Adrenal gland (tissue), 12 donors: Measurements from ENCODE around the gene TMEM132C. TPM values are rescaled to one million over a fixed set of nuclear protein-coding genes. Genes with fewer than 3 reads are reported as not detected.

Experiments used
- DNase-seq, 7 donors: peaks; one replicate each; pipeline ENCODE4 v3.0.0-alpha.2; 2019 to 2020
- H3K27ac ChIP-seq, 5 donors: fragments of 200-600 bp; sonication (generic) in 4 of 5; 1 replicate in 3 of 5; 2 replicates in 2 of 5; pipeline versions ENCODE4 v1.5.1 to v1.8.0; 2016 to 2020; ENCODE audit warnings: mild to moderate bottlenecking in 1 of 5
- H3K27me3 ChIP-seq: fragments of 200-600 bp; 2 replicates; pipeline ENCODE4 v1.8.0; 2021
- H3K36me3 ChIP-seq, 2 donors: fragments of 200-600 bp; replicated peaks in 1 of 2; 1 replicate in 1 of 2; 2 replicates in 1 of 2; pipeline versions ENCODE4 v1.5.1 to v1.8.0; 2018 to 2022
- H3K4me1 ChIP-seq, 2 donors: fragments of 200-600 bp; replicated peaks in 1 of 2; 1 replicate in 1 of 2; 2 replicates in 1 of 2; pipeline versions ENCODE4 v1.5.1 to v1.8.0; 2018 to 2021
- H3K4me3 ChIP-seq, 4 donors: fragments of 200-600 bp; sonication (generic) in 3 of 4; one replicate each; pipeline ENCODE4 v1.5.1; 2016 to 2018
- H3K9me3 ChIP-seq, 3 donors: fragments of 200-600 bp; sonication (generic) in 1 of 3; replicated peaks in 1 of 3; 1 replicate in 2 of 3; 2 replicates in 1 of 3; pipeline versions ENCODE4 v1.5.1 to v1.8.0; 2016 to 2021
- POLR2A ChIP-seq, 2 donors: fragments of 450-650 bp; IDR thresholded peaks; one replicate each; pipeline ENCODE4 v1.6.1; 2017; ENCODE audit warnings: antibody characterized with exemption in 2 of 2, mild to moderate bottlenecking in 2 of 2, moderate library complexity in 1 of 2
- WGBS, 4 donors: extraction: QIAGEN DNeasy Blood & Tissue Kit in 2 of 4; methylation state at CpG; one replicate each; pipeline versions ENCODE4 v1.1.5 to v1.1.7; 2013 to 2017; 5-methylcytosine and 5-hydroxymethylcytosine counted together
- intact Hi-C, 2 donors: fragments of 100-400 bp; cut with DNase I; formaldehyde crosslinking; loops; one replicate each; pipeline versions ENCODE4 v1.14.1 to v1.15.0; 2022 to 2023
- polyA plus RNA-seq, 3 donors: library from polyadenylated mRNA; stranded (reverse); fragments of 200-250 nt in 2 of 3; fragments of 350-450 nt in 1 of 3; fragmentation: Illumina TruSeq in 1 of 3; extraction: RNeasy Lipid Tissue Mini Kit (QIAGEN cat#74804) in 1 of 3; gene quantifications; one replicate each; pipeline ENCODE4 v1.2.3, GENCODE V29; 2013 to 2014
- total RNA-seq, 9 donors: library from RNA; depleted of rRNA in 4 of 9; stranded (reverse); fragments of >200 nt in 4 of 9; fragments of 120-200 nt in 1 of 9; fragmentation: NEBNext Ultra II Directional in 1 of 9; extraction: Animal tissue kit (Norgen Biotek cat#: 25700) in 1 of 9; gene quantifications; one replicate each; pipeline versions ENCODE4 v1.1.0 to v1.2.4, GENCODE V29; 2013 to 2023
- TF ChIP-seq, protein P1 (sequence below), 6 experiments: fragments of 450-650 bp in 4 of 6; fragments of 200-600 bp in 2 of 6; sonication (generic) in 1 of 6; IDR thresholded peaks; 1 replicate in 5 of 6; 2 replicates in 1 of 6; pipeline versions ENCODE4 v1.5.1 to v1.8.0; 2016 to 2021; ENCODE audit warnings: antibody characterized with exemption in 6 of 6, mild to moderate bottlenecking in 2 of 6, moderate library complexity in 1 of 6
- donor health status: healthy with polysubstance abuse.
- donor health status: Bipolar disorder and iron deficiency.
- donor health status: DM: yes; HTN: yes; CAD: no.
- donor health status: DM: no; HTN: no; CAD: no.
- donor health status: DM: no; HTN: no; CAD: no.
- donor health status: DM: yes; HTN: yes; CAD: no.

TMEM132C gene
- total and polyA plus RNA-seq, 12 donors, result 1.2 to 4.2 (median 2.5) TPM

GRCh38 chr12:128265566-128265965 lies 1.4 kb upstream of the TMEM132C start:
- Histone ChIP-seq H3K27me3 (peaks cover 22% of the 10 kb centered on the region), H3K4me3 (no peak overlapping the region), H3K4me1 (peaks cover 0 to 3% of the 10 kb centered on the region in 2 donors), H3K36me3 (no peaks in the 10 kb centered on the region), H3K9me3 (no peaks in the 10 kb centered on the region), H3K27ac (no peak overlapping the region)
- no peak for TF ChIP-seq POLR2A (IDR thresholded peaks at IDR 0.05)
- TF ChIP-seq, protein P1, sequence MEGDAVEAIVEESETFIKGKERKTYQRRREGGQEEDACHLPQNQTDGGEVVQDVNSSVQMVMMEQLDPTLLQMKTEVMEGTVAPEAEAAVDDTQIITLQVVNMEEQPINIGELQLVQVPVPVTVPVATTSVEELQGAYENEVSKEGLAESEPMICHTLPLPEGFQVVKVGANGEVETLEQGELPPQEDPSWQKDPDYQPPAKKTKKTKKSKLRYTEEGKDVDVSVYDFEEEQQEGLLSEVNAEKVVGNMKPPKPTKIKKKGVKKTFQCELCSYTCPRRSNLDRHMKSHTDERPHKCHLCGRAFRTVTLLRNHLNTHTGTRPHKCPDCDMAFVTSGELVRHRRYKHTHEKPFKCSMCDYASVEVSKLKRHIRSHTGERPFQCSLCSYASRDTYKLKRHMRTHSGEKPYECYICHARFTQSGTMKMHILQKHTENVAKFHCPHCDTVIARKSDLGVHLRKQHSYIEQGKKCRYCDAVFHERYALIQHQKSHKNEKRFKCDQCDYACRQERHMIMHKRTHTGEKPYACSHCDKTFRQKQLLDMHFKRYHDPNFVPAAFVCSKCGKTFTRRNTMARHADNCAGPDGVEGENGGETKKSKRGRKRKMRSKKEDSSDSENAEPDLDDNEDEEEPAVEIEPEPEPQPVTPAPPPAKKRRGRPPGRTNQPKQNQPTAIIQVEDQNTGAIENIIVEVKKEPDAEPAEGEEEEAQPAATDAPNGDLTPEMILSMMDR (IDR thresholded peaks at IDR 0.05), result no peak
- intact Hi-C loops, result loop anchor here in 1 of 2 donors (10.0 kb wide), 1 partner anchor 1649 kb away; no protein-coding TSS in a partner anchor
- DNase-seq, result no peak
- WGBS, 4 donors, result 26 to 44% (median 32%) methylated on average over 7 of the region's 7 CpGs

DNA sequence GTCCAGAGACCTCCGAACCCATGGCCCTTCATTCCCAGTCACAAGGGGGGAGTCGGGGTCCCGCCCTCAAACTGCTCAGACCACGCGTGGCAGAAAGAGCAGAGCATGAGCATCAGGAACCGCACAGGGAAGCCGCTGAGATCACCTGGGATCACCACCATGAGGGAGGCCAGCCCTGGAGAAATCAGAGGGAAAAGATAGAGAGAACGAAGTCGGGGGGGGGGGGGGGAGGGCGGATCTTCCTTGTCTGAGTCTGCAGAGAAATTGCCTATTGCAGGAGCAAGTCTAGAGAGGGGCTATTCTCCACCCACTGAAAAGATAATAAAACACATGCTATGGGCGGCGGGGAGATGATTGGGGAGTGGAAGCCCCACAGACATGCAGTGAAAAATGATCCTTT lies 884 bp upstream of the TMEM132C start:
- WGBS, 4 donors, result 9 to 14% (median 12%) methylated on average over 4 to 12 of the region's 12 CpGs
- H3K27me3 ChIP-seq, result peaks cover 22% of the 10 kb centered on the region
- DNase-seq, result no peak
- H3K4me1 ChIP-seq, result peaks cover 0 to 3% of the 10 kb centered on the region in 2 donors
- TF ChIP-seq, protein P1 (IDR thresholded peaks at IDR 0.05), result no peak
- no peak for TF ChIP-seq POLR2A (IDR thresholded peaks at IDR 0.05)
- H3K36me3 ChIP-seq, result no peaks in the 10 kb centered on the region
- H3K9me3 ChIP-seq, result no peaks in the 10 kb centered on the region
- H3K27ac ChIP-seq, result no peak overlapping the region
- no peak overlapping the region for H3K4me3 ChIP-seq
- intact Hi-C loops, result loop anchor here in 1 of 2 donors (10.0 kb wide), 1 partner anchor 1649 kb away; no protein-coding TSS in a partner anchor

DNA sequence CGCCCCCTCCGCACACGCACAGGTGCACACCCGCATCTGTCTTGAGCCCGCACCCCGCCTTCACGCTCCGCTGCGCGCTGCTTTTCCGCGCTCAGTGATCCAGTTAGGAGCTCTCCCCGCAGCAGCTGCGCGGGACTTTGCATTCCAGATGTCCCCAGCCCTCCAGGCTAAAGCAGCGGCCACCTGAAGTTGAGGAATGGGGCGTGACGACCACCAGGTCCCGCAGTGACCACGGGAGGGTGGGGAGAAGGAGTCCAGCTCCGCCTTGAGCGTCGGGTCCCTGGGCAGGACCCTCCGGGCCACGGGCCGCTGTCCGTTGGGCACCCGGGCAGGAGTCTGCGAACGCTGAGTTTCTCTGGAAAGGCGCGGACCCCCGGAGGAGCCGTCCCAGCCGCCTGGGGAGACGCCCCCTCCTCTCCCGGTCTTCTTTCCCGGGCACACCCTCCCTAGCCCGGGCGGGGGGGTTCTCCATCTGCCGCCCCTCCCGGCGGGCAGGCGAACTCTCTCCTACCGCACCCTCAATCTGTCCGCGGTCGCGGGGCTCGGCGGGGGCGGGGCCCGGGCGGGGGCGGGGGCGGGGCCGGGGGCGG lies 334 bp upstream of the TMEM132C start:
- H3K36me3 ChIP-seq, result no peaks in the 10 kb centered on the region
- 1 to 2% (median 2%) methylated on average over 16 to 58 of the region's 58 CpGs for WGBS, 4 donors
- no peak overlapping the region for H3K27ac ChIP-seq
- intact Hi-C loops, result loop anchor here in 1 of 2 donors (10.0 kb wide), 1 partner anchor 1648 kb away; no protein-coding TSS in a partner anchor
- H3K9me3 ChIP-seq, result no peaks in the 10 kb centered on the region
- peak overlapping the region in 1 of 4 donors; percentile 48 for H3K4me3 ChIP-seq
- peaks cover 22% of the 10 kb centered on the region for H3K27me3 ChIP-seq
- TF ChIP-seq, protein P1 (IDR thresholded peaks at IDR 0.05), result no peak
- TF ChIP-seq POLR2A (IDR thresholded peaks at IDR 0.05), result no peak
- no peak for DNase-seq
- H3K4me1 ChIP-seq, result peaks cover 0 to 3% of the 10 kb centered on the region in 2 donors

GRCh38 chr12:128267651-128268378 lies 845 bp downstream of the TMEM132C start:
- Histone ChIP-seq H3K27me3 (peaks cover 22% of the 10 kb centered on the region), H3K9me3 (no peaks in the 10 kb centered on the region), H3K4me3 (peak overlapping the region in 1 of 4 donors; percentile 48), H3K36me3 (no peaks in the 10 kb centered on the region), H3K27ac (no peak overlapping the region), H3K4me1 (peaks cover 0 to 3% of the 10 kb centered on the region in 2 donors)
- 0 to 4% (median 2%) methylated on average over 12 to 51 of the region's 51 CpGs for WGBS, 4 donors
- no peak for TF ChIP-seq POLR2A (IDR thresholded peaks at IDR 0.05)
- TF ChIP-seq, protein P1 (IDR thresholded peaks at IDR 0.05), result no peak
- no peak for DNase-seq
- intact Hi-C loops, result loop anchor here in 1 of 2 donors (10.0 kb wide), 1 partner anchor 1647 kb away; no protein-coding TSS in a partner anchor
